A204.1 (cell line): ENCODE results near the gene BCL6.

Experiments used
- FAIRE-seq: peaks from 2 replicates; lab custom pipeline; 2012; peaks lifted over from hg19 to GRCh38; lab: Jason Lieb, UNC

The BCL6 gene

DNA sequence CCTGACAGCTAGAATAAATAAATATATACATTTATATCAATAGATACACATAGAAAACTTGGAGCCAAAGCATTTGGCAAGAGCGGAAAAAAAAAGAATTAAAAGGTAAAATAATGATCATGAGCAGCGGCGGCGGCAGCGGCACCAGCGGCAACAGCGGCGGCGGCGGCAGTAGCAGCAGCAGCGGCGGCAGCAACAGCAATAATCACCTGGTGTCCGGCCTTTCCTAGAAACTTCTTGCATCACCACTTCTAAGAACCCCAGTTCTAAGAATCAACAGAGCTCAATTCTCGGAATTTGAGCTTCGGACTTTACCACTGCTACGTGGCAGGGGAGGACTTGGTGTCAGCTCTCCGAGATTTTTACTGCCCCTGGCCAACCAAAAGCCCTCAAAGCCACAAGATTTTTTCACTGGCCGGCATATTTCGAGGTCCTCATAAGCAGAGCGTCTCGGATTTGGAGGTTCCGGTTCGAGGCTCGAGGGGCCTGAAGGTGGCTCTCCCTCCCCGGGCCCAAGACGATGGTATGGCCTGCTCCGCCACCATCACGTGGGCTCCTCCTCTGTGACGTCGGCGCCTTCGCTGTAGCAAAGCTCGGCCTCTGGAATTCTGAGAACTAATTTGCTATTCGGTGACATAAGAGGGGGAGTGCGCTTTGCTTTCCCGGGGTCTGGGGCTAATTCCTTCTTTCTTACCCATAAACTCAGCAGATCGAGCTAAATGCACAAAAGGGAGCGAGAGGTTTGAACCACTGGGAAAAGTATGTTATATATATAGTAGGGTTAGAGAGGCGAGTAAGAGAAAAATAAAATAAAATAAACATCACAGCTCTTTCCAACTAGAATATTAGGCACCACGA lies at the start of gene BCL6:
BCL6 (minus strand) TSS at position 268 of the 858 bp plus-strand sequence. CDS start 11,775 bp downstream, outside the sequence.
- no peak for FAIRE-seq

GRCh38 chr3:187794731-187795130 lies 49.5 kb upstream of the BCL6 start:
- no peak for FAIRE-seq

DNA sequence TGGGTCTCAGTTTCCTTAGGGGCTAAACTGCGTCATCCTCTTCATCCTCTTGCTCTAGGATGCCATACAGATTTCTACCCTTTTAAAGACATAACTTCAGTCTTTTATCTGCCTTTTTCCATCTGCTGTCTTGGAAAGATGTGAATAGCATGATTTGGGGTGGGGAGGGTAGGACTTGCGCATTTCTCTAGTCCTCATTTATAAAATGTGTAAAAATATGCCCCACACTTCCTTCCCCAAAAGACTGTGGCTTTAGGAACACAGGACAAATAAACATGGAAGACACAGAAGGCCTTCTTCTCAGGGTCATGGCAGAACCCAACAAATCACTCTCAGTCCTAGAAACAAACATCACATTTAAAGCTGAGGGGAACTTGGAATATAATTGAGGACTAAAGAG lies 48.4 kb upstream of the BCL6 start:
- no peak for FAIRE-seq

DNA sequence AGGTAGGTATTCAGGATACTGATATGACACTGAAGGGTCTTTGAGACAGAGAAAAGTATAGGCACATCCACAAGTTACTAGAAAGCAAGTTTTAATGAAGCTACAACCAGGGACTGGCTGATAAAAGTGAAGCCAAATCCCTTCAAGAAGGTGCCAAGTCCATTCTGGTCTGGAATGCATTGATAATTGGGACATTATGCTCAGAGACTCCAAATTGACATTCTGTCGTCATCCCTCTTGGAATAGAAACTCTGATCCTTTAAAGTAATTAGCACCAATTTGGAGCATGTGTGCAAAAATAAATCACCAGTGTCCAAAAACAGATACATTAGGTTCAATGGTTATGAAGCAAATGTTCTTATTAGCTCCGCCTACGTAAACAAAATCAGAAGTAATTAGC lies 47.3 kb upstream of the BCL6 start:
- no peak for FAIRE-seq

GRCh38 chr3:187789872-187790271 lies 44.6 kb upstream of the BCL6 start:
- FAIRE-seq, result no peak

DNA sequence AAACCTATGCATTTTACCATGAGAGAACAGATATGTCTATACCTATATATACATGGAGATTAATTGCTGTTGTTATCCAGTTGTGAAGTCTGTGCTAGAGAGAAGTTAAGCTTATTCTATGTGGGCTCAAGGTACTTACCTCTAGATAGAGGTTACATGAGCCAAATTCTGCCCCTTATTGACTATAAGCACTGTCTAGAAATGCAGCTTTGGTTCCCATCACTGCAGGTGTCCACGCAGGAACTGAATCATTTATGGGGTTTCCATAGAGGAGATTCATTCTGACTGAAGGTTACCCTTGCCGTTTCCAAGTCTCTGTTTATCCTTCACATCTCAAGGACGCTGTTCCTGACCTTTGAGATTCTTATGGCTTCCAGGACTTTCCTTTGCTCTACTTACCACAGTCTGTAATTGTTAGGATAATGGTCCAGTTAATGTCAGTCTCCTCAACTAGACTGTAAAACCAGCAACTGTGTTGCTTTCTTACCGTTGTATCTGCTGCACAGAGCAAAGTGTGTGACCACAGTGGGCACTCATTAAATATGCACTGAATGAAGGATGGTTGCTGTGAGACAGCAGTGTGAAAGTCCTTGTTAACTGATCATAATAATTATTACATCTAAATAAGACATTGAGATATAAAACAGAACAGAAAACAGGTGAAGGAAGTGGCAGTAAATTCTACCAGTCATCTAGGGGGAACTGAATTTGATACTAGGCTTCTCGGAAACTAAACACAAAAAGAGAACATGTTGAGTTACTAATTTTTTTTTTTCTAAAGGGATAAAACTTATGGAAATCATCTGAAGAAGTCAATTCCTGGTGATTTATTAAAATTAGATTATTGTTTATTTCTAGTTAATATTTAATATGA lies 44.0 kb upstream of the BCL6 start:
- FAIRE-seq, result no peak

DNA sequence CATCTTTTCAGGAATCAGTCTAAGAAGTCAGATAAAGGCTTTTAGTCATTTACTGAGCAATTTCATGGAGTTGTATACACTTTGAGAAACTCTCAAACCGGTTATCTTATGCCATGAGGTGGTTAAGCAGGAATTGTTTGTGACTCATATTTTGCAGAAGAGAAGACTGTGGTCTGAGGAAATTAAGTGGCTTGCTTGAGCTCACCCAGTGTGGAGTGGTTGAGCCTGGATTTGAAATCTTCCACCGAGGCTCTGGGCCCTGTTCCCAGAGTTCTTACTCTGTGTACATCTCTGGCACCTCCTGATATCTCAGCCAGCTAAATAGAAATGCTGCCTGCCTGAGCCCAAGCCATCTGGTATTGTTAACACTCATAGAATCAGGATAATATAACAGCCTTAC lies 37.8 kb upstream of the BCL6 start:
- no peak for FAIRE-seq

- FAIRE-seq, result no peak
Measured at GRCh38 chr3:187782006-187782405, 36.7 kb upstream of the BCL6 start.

DNA sequence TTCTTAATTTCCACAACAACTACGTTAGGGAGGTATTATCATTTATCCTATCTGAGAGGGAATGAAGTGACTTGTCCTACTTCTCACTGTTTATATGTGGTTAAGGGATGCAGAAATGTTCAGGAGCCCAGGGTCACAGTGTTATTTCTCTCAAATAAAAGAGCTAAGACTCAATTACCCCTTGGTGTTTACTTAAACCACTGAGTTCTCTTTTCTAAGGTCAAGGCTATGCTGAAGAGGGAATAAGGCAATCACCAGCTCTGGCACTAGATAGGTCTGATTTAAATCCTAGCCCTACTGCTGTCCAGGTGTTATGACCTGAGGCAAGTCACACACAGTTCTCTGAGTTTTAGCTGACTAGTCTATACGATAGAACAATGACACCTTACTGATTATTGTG lies 35.7 kb upstream of the BCL6 start:
- FAIRE-seq, result no peak

GRCh38 chr3:187778726-187779125 lies 33.5 kb upstream of the BCL6 start:
- no peak for FAIRE-seq

DNA sequence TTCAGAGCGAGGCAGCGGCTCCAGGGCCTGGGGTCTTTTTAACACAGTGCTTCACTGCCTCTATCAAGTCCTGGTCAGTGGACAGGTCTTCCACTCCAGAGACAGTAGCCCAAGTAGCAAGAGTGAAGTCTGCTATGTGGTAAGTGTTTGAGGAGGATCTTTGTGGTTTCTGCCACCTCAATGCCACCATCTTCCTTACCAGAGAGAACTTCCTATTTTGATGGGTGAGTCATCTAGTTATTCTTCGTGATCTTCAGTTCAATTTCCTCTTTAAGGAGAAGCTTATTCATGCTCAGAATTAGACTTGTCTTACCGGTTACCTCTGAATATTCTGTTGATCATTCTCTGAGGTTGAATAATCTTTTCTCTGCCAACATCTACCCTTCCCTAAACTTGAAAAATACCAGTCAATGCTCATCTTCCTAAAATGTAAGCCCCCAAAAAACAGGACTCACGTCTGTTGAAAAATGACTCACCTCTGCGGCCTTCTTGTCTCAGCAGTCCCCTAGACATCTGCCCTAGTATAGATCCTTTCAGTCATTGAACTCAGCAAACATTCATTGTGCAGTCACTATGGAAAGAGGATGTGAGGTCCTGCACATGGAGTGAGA lies 32.2 kb upstream of the BCL6 start:
- no peak for FAIRE-seq

GRCh38 chr3:187775549-187775948 lies 30.3 kb upstream of the BCL6 start:
- no peak for FAIRE-seq

GRCh38 chr3:187774185-187774789 lies 29.0 kb upstream of the BCL6 start:
- FAIRE-seq, result no peak

- no peak for FAIRE-seq
Measured at GRCh38 chr3:187773233-187774184, 28.2 kb upstream of the BCL6 start.

DNA sequence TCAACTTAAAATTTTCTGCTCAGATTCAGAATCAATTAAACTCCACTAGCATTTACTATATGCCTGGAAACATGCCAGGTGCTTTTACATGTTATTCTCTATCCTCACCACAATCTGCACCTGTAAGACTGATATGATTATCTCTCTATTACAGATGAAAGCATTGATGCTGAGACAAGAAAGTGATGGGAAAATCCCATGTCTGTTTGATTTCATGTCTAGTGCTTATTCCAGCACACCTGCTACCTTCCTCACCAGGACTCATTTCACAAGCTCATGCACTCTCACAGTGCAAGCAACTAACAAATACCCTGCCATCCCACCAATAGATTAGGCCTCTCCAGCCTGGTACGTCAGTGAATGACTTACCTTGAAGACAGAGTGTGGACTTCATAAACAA lies 25.0 kb upstream of the BCL6 start:
- FAIRE-seq, result no peak

GRCh38 chr3:187769771-187770170 lies 24.5 kb upstream of the BCL6 start:
- FAIRE-seq, result no peak

DNA sequence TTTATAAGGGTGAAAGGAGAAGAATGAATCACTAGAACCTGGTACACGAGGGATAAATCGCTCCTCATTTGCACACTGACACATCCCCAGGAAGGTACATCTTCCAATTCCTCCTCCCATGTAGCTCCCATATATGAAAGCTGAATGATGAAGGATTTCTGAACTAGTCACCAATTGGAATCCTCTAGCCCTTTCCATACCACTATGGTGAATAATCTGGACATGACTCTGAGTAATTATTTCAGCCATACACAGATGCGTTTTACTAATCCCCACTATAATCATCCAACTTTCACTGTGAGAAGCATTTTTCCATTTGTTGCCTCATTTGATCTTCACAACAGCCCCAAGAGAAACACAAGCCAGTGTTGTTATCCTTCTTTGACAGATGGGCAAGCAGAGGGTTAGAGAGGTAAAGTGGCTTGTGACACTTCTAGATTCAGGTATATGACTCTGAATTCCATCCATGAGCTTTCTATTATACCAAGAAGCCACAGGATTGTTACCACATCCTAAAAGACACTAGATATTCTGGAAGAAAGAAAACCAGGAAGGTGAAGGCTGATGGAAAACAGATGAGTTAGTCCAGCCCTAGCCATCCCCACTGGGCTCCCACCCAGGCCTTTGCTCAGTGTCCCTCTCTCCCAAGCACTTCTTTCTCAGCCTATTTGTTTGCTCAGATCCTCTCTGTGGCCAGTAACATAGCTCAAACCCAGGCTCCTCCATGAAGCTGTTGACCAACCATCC lies 22.2 kb upstream of the BCL6 start:
- no peak for FAIRE-seq

DNA sequence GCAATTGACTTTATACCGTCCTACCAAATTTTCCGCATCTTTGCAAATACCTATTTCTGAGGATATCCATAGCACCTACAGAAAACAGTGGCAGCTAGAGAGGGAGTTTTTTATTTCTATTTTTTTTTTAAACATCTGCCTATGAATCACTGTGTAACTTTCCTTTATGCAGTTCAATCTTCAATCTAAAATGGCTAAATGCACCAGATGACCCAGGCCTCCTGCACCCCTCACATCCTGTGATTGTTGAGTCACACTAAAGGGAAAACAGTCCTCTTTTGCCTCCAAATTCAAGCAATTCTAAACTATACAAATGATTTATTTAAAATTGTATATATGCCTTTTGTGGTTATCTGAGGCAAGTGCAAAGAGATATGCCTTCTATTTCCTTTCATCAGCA lies 20.1 kb upstream of the BCL6 start:
- FAIRE-seq, result no peak

DNA sequence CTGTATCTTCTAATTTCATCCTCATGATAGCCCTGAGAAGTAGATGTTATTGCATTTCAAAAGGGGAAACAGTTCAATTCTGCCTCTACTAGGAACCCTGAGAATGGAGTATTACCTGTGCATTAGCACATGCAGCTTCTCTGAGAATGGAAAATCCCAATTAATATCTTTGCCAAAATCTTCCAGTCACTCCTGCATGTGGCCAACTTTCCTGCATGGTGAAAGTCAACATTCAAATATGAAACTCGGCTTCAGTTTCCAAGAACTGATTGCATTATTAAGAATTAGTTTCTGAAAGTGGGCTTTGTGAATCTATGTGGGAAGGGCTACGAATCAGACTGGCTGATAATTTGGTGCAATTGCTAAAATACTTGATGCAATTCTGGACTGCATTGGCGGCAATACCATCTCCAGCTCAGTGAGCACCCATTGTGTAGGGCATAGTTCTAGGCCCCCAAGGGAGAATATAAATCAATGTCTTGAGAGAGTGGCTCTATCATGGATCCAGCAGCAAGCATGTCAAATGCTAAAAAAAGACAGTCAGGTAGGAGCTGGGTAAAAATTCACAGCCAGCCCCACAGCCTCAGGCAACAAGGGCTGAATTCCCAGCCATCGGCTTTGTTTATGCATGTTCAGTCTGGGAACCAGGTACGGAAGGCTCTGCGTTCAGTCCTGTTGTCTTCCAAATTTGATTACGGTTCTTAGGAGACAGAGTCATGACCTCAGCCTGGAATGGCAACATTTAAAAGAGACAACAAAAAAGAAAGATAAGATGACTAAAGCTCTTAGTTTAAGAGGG lies 18.8 kb upstream of the BCL6 start:
- FAIRE-seq, result no peak

DNA sequence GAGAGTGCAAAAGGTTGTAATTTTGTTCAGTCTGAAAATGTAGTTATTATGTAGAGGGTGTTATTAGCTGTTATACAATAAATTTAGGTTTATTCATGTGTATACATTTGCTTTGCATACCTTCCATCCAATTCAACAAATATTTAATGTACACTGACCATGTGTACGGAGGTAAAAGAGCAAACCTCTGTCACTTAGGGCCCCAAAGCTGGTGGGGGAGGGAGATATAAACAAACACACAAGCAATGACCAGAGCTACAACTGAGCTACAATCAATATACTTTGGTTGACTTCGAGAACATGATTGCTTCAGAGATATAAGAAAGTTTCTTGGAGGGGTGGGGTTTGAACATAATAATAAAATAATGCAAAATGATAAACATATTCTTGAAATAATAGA lies 17.5 kb upstream of the BCL6 start:
- no peak for FAIRE-seq
